Measurements from ENCODE around the gene ABHD12B. TPM values are rescaled to one million over a fixed set of nuclear protein-coding genes. Genes with fewer than 3 reads are reported as not detected.

ABHD12B gene
- total RNA-seq, 1 experiment from 2014 or later, result 51.0 TPM

DNA sequence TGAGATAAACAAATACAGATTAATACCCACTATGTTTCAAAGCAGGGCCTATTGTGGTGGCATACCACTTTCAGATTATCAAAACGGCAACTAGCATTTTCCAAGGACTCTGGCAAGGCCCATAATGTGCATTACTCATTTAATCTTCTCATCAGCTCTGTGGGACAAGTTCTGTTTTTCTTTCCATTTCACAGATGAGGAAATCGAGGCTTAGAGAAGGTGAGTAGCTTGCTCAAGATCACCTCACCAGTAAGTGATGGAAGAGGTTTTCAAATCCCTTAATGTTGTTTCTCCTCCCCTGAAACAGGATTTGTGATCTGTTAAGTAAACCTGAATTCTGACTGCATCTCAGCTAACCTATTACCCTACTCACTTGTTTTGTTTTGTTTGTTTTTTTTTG lies 76.4 kb downstream of the ABHD12B start:
- DNase-seq, result no peak
- H3K23me2 ChIP-seq (ENCODE audit: insufficient read length, low read depth, low read length, poor library complexity, severe bottlenecking), result peaks cover 14% of the 10 kb centered on the region
- Mint-ChIP-seq H3K4me1 (peaks cover 11 to 14% of the 10 kb centered on the region in 2 experiments), H3K4me3 (no peak overlapping the region), H3K27ac (no peak overlapping the region), H3K36me3 (ENCODE audit: insufficient read depth in 1 of 3, low read depth in 3 of 3) (peaks cover 0 to 2% (median 0%) of the 10 kb centered on the region in 3 experiments; a peak in 2 of 7 replicates), H3K9me3 (peaks cover 3 to 5% of the 10 kb centered on the region in 2 experiments; a peak in 3 of 5 replicates), H3K27me3 (ENCODE audit: low read depth) (peaks cover 7% of the 10 kb centered on the region)
- no peak overlapping the region for H3K4ac ChIP-seq (ENCODE audit: low read depth, low read length)
- no peak overlapping the region for H4K8ac ChIP-seq (replicated peaks; ENCODE audit: insufficient read length, low read depth, low read length)
- no peak overlapping the region for H2AK5ac ChIP-seq (ENCODE audit: insufficient read length, low read length)
- H3K56ac ChIP-seq (ENCODE audit: insufficient read length, low read depth, low read length), result no peak overlapping the region
- no peaks in the 10 kb centered on the region for H3K27me3 ChIP-seq (ENCODE audit: insufficient read depth, low read length)
- H3K9ac ChIP-seq (ENCODE audit: extremely low read depth, insufficient read length, low read length), result no peak overlapping the region
- no peak overlapping the region for H3K4me2 ChIP-seq (ENCODE audit: insufficient read depth, insufficient read length, low read length)
- H3K79me2 ChIP-seq (ENCODE audit: insufficient read depth, low read length), result no peaks in the 10 kb centered on the region
- no peak overlapping the region for H3K14ac ChIP-seq (ENCODE audit: insufficient read depth, low read length)
- TF ChIP-seq, protein P1, sequence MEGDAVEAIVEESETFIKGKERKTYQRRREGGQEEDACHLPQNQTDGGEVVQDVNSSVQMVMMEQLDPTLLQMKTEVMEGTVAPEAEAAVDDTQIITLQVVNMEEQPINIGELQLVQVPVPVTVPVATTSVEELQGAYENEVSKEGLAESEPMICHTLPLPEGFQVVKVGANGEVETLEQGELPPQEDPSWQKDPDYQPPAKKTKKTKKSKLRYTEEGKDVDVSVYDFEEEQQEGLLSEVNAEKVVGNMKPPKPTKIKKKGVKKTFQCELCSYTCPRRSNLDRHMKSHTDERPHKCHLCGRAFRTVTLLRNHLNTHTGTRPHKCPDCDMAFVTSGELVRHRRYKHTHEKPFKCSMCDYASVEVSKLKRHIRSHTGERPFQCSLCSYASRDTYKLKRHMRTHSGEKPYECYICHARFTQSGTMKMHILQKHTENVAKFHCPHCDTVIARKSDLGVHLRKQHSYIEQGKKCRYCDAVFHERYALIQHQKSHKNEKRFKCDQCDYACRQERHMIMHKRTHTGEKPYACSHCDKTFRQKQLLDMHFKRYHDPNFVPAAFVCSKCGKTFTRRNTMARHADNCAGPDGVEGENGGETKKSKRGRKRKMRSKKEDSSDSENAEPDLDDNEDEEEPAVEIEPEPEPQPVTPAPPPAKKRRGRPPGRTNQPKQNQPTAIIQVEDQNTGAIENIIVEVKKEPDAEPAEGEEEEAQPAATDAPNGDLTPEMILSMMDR (conservative IDR thresholded peaks at IDR 0.05), result no peak
- H2BK120ac ChIP-seq (ENCODE audit: low read depth, low read length, poor library complexity, severe bottlenecking), result no peak overlapping the region
- H3K23ac ChIP-seq (ENCODE audit: insufficient read length, low read depth, low read length), result no peak overlapping the region
- no peak overlapping the region for H2BK5ac ChIP-seq (ENCODE audit: insufficient read length, low read length)
- H3K4me1 ChIP-seq (ENCODE audit: insufficient read depth, low read length), result peaks cover 3% of the 10 kb centered on the region; the same call in 1 of the 2 replicates
- H2BK20ac ChIP-seq (ENCODE audit: low read depth, low read length, poor library complexity, severe bottlenecking), result no peak overlapping the region
- no peaks in the 10 kb centered on the region for H3K9me3 ChIP-seq (ENCODE audit: control insufficient read depth, low read depth, low read length)
- H4K20me1 ChIP-seq (ENCODE audit: control insufficient read depth, insufficient read depth, insufficient read length), result no peaks in the 10 kb centered on the region
- H4K91ac ChIP-seq (ENCODE audit: insufficient read length, low read depth, low read length), result no peak overlapping the region
- no peak overlapping the region for H2AFZ ChIP-seq (ENCODE audit: low read length)
- WGBS (ENCODE audit: extremely low coverage, insufficient read length, low lambda C conversion rate), result no CpG with 5 or more reads among the region's 2 CpGs
- no peak overlapping the region for H2BK12ac ChIP-seq (ENCODE audit: insufficient read length, low read depth, low read length)
- H3K18ac ChIP-seq (ENCODE audit: insufficient read length, low read depth, low read length), result no peak overlapping the region
- no peak overlapping the region for H3K27ac ChIP-seq (ENCODE audit: insufficient read length, low read depth, low read length)
- no peak overlapping the region for H2BK15ac ChIP-seq (ENCODE audit: low read depth, low read length)
- H4K5ac ChIP-seq (ENCODE audit: insufficient read length, low read depth, low read length), result no peak overlapping the region
- H3K79me1 ChIP-seq (ENCODE audit: insufficient read depth, low read depth, low read length, poor library complexity, severe bottlenecking), result no peaks in the 10 kb centered on the region
- no peak overlapping the region for H3T11ph ChIP-seq (ENCODE audit: low read length)

Measured in H9 (cell line).